OCI-LY7 (cell line): ENCODE measurements around the gene ULBP3. TPM values are rescaled to one million over a fixed set of nuclear protein-coding genes. Genes with fewer than 3 reads are reported as not detected.

Experiments used
- BruUV-seq: library from RNA; stranded (reverse); fragments of 400-500 nt; replicated peaks from 2 replicates; lab custom pipeline; 2021; lab: Mats Ljungman, UMichigan
- CTCF ChIA-PET: fragments of 300-600 bp; sonication (Branson Sonifier 250); formaldehyde crosslinking; loops from one replicate; lab custom pipeline; 2022; ENCODE audit warnings: antibody characterized with exemption; ENCODE audit not compliant: unreplicated experiment; lab: Charles Lee
- POLR2A ChIA-PET: fragments of 300-600 bp; sonication (Branson Sonifier 250); formaldehyde crosslinking; loops from one replicate; lab custom pipeline; 2022; ENCODE audit warnings: antibody characterized with exemption; lab: Charles Lee
- DNase-seq: peaks from one replicate; pipeline ENCODE4 v3.0.0-alpha.2; 2015; ENCODE audit warnings: low spot score
- H2AFZ ChIP-seq: fragments of 200-600 bp; sonication (generic), shearing (Covaris generic); 2 replicates; pipeline ENCODE4 v1.6.1; 2014; ENCODE audit warnings: mild to moderate bottlenecking, antibody characterized with exemption, low read length, moderate library complexity
- H3K27ac ChIP-seq: fragments of 200-600 bp; sonication (generic); 2 replicates; pipeline ENCODE4 v1.5.1; 2014; ENCODE audit warnings: mixed run types, low read depth, mild to moderate bottlenecking, moderate library complexity, low read length, inconsistent platforms; ENCODE audit not compliant: poor library complexity, severe bottlenecking
- H3K36me3 ChIP-seq: fragments of 200-600 bp; sonication (generic); 2 replicates; pipeline ENCODE4 v1.6.1; 2014; ENCODE audit warnings: mild to moderate bottlenecking, antibody characterized with exemption, low read length, moderate library complexity, mixed read lengths; ENCODE audit not compliant: insufficient read depth
- H3K4me1 ChIP-seq: fragments of 200-600 bp; sonication (generic); 2 replicates; pipeline ENCODE4 v1.5.1; 2014; ENCODE audit warnings: mild to moderate bottlenecking, low read length; ENCODE audit not compliant: insufficient read depth, poor library complexity, severe bottlenecking
- H3K4me2 ChIP-seq: fragments of 200-600 bp; sonication (generic); 2 replicates; pipeline ENCODE4 v1.6.1; 2014; ENCODE audit warnings: mild to moderate bottlenecking, low read length
- H3K4me3 ChIP-seq: fragments of 200-600 bp; sonication (generic); 2 replicates; pipeline ENCODE4 v1.5.1; 2014; ENCODE audit warnings: mild to moderate bottlenecking, low read depth, low read length; ENCODE audit not compliant: poor library complexity, severe bottlenecking
- H3K79me2 ChIP-seq: fragments of 200-600 bp; sonication (generic); 2 replicates; pipeline ENCODE4 v1.6.1; 2016; ENCODE audit warnings: low read depth, mild to moderate bottlenecking, low read length, moderate library complexity, mixed read lengths; ENCODE audit not compliant: insufficient read depth
- H3K9me2 ChIP-seq: fragments of 200-600 bp; sonication (generic); 2 replicates; pipeline ENCODE4 v1.6.1; 2016; ENCODE audit warnings: mild to moderate bottlenecking, low read length, mixed read lengths; ENCODE audit not compliant: insufficient read depth
- H3K9me3 ChIP-seq: fragments of 200-600 bp; sonication (generic); 2 replicates; pipeline ENCODE4 v1.6.1; 2014; ENCODE audit warnings: mild to moderate bottlenecking, mixed run types, low read length, mixed read lengths
- H4K20me1 ChIP-seq: fragments of 200-600 bp; sonication (generic); 2 replicates; pipeline ENCODE4 v1.6.1; 2014; ENCODE audit warnings: mild to moderate bottlenecking, antibody characterized with exemption, low read length, moderate library complexity, mixed read lengths; ENCODE audit not compliant: insufficient read depth
- CTCF ChIP-seq: fragments of 200-600 bp; sonication (generic); conservative IDR thresholded peaks from 2 replicates; pipeline ENCODE4 v1.5.1; 2014; ENCODE audit warnings: mild to moderate bottlenecking, antibody characterized with exemption, low read length, moderate library complexity, mixed read lengths
- EZH2phosphoT487 ChIP-seq: fragments of 200-600 bp; sonication (generic); IDR thresholded peaks from 2 replicates; pipeline ENCODE4 v1.6.1; 2018; ENCODE audit warnings: low read depth, borderline replicate concordance, mild to moderate bottlenecking, mixed run types, antibody characterized with exemption, low read length, moderate library complexity, mixed read lengths
- intact Hi-C: fragments of 100-400 bp; cut with micrococcal nuclease; formaldehyde crosslinking; loops from one replicate; pipeline ENCODE4 v1.10.0; 2022; ENCODE audit not compliant: unreplicated experiment
- total RNA-seq, 2 experiments: library from RNA; depleted of rRNA in 1 of 2; stranded (reverse); fragments of >200 nt in 1 of 2; shearing (Covaris generic) in 1 of 2; gene quantifications; 2 replicates each; pipeline ENCODE4 v1.2.3, GENCODE V29; 2014 to 2022

The ULBP3 gene
- total RNA-seq, 2 experiments from 2014 or later = 3.5 to 4.3 TPM

GRCh38 chr6:150112233-150112632 lies 43.3 kb upstream of the ULBP3 start:
- H2AFZ ChIP-seq = no peak overlapping the region
- no peak for TF ChIP-seq EZH2phosphoT487
- no peak for TF ChIP-seq CTCF
- no peaks in the 10 kb centered on the region for H3K9me3 ChIP-seq
- no peaks in the 10 kb centered on the region for H3K36me3 ChIP-seq
- no TSS peak for BruUV-seq
- H3K4me3 ChIP-seq = no peak overlapping the region
- ChIA-PET CTCF (no interaction called here), POLR2A (interaction anchor here (0.6 kb wide), 1 partner anchor 57 kb away, joined by 3 read pairs; no protein-coding TSS in a partner anchor)
- no peaks in the 10 kb centered on the region for H3K4me1 ChIP-seq
- no peaks in the 10 kb centered on the region for H3K79me2 ChIP-seq
- H3K9me2 ChIP-seq = no peaks in the 10 kb centered on the region
- DNase-seq = no peak
- H3K4me2 ChIP-seq = no peak overlapping the region
- intact Hi-C loops = no loop called here
- no peak overlapping the region for H3K27ac ChIP-seq
- no peaks in the 10 kb centered on the region for H4K20me1 ChIP-seq

GRCh38 chr6:150102750-150103270 lies 33.9 kb upstream of the ULBP3 start:
- Histone ChIP-seq H3K4me2 (no peak overlapping the region), H3K27ac (no peak overlapping the region), H4K20me1 (no peaks in the 10 kb centered on the region), H3K4me3 (no peak overlapping the region), H3K36me3 (no peaks in the 10 kb centered on the region), H3K79me2 (no peaks in the 10 kb centered on the region), H3K9me3 (no peaks in the 10 kb centered on the region), H3K9me2 (no peaks in the 10 kb centered on the region), H3K4me1 (no peaks in the 10 kb centered on the region), H2AFZ (no peak overlapping the region)
- no TSS peak for BruUV-seq
- POLR2A ChIA-PET = no interaction called here
- no peak for DNase-seq
- CTCF ChIA-PET = no interaction called here
- intact Hi-C loops = no loop called here
- TF ChIP-seq CTCF = no peak
- TF ChIP-seq EZH2phosphoT487 = no peak

DNA sequence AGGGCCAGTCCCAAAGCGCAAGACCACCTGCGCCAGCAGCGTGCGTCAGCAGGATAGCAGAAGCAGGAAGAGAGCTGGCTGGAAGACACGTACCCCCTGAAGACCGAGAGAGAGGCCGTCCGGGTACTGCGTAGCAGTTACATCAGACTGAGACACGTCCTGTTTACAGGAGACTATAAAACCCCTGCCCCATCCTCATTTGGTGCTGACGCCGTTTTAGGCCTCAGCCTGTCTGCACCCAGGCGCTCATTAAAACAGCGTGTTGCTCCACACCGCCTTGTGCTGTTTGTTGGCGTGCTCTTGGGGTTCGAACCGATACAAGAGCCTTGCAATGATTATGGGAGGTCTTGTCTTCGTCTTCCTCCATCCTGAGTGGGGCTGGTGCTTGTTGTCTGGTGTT lies 31.8 kb upstream of the ULBP3 start:
- TF ChIP-seq EZH2phosphoT487 = no peak
- TF ChIP-seq CTCF = no peak
- Histone ChIP-seq H3K27ac (no peak overlapping the region), H2AFZ (no peak overlapping the region), H3K36me3 (no peaks in the 10 kb centered on the region), H3K4me3 (no peak overlapping the region), H4K20me1 (no peaks in the 10 kb centered on the region), H3K4me1 (no peaks in the 10 kb centered on the region), H3K4me2 (no peak overlapping the region), H3K9me3 (no peaks in the 10 kb centered on the region), H3K9me2 (no peaks in the 10 kb centered on the region), H3K79me2 (no peaks in the 10 kb centered on the region)
- intact Hi-C loops = no loop called here
- BruUV-seq = no TSS peak
- DNase-seq = no peak
- ChIA-PET CTCF (no interaction called here), POLR2A (no interaction called here)
